K562 (cell line): ENCODE measurements around the gene B4GALNT4. TPM values are rescaled to one million over a fixed set of nuclear protein-coding genes. Genes with fewer than 3 reads are reported as not detected.
"Not testable (repeated sequence)": the region's sequence is repeated elsewhere in the genome, so short reads cannot be mapped to it uniquely, and the experiment has no call there.

ENCODE experiments used
- CREM ChIP-seq: IDR thresholded peaks from 2 replicates; pipeline ENCODE4 v1.6.1; 2014; ENCODE audit warnings: antibody characterized with exemption, low read depth
- GATAD2A ChIP-seq: fragments of 450-650 bp; IDR thresholded peaks from 2 replicates; pipeline ENCODE4 v1.6.1; 2017
- JUND ChIP-seq, 2 experiments: IDR thresholded peaks; 2 replicates in 1 of 2; 3 replicates in 1 of 2; pipeline ENCODE4 v1.6.1; 2011; ENCODE audit warnings: borderline replicate concordance in 2 of 2, low read depth in 2 of 2, low read length in 2 of 2, improper control_type of control experiment in 1 of 2, missing biosample characterization in 1 of 2, missing genetic modification characterization in 1 of 2, missing genetic modification reagents in 1 of 2
- MEF2D ChIP-seq: conservative IDR thresholded peaks from 2 replicates; pipeline ENCODE4 v1.6.1; 2016; ENCODE audit warnings: low read depth, missing genetic modification characterization, missing compliant biosample characterization
- POLR2B ChIP-seq: fragments of 450-650 bp; IDR thresholded peaks from 2 replicates; pipeline ENCODE4 v1.6.1; 2018; ENCODE audit warnings: low read depth; ENCODE audit not compliant: partially characterized antibody
- POLR2G ChIP-seq: fragments of 200-400 bp; formaldehyde crosslinking; IDR thresholded peaks from 2 replicates; pipeline ENCODE4 v1.6.1; 2017; ENCODE audit warnings: low read depth, mild to moderate bottlenecking, antibody characterized with exemption, low read length, moderate library complexity
- RBFOX2 ChIP-seq: fragments of 200-400 bp; formaldehyde crosslinking; IDR thresholded peaks from 2 replicates; pipeline ENCODE4 v1.6.1; 2017; ENCODE audit warnings: low read depth, mild to moderate bottlenecking, low read length, moderate library complexity
- SMARCC2 ChIP-seq: fragments of 450-650 bp; IDR thresholded peaks from 2 replicates; pipeline ENCODE4 v1.6.1; 2017; ENCODE audit warnings: antibody characterized with exemption, moderate library complexity, mild to moderate bottlenecking, low read depth
- SMARCE1 ChIP-seq: fragments of 450-650 bp; IDR thresholded peaks from 2 replicates; pipeline ENCODE4 v1.7.1; 2016; ENCODE audit warnings: mild to moderate bottlenecking
- STAT5A ChIP-seq: IDR thresholded peaks from 2 replicates; pipeline ENCODE4 v1.6.1; 2012; ENCODE audit warnings: low read length, inconsistent platforms, borderline replicate concordance
- TCF3 ChIP-seq: sonication (generic); formaldehyde crosslinking; IDR thresholded peaks from 2 replicates; pipeline ENCODE4 v1.4.0; 2020; ENCODE audit warnings: mild to moderate bottlenecking, missing genetic modification reagents
- ZKSCAN8 ChIP-seq: fragments of 200-800 bp; sonication (Bioruptor generic); IDR thresholded peaks from 2 replicates; pipeline ENCODE4 v1.6.1; 2016; ENCODE audit warnings: missing genetic modification characterization, missing compliant biosample characterization
- polyA plus RNA-seq, 8 experiments: library from polyadenylated mRNA; depleted of rRNA in 4 of 8; stranded (reverse) in 5 of 8; unstranded in 3 of 8; fragments of >200 nt; fragmentation: Nextera tagmentation in 2 of 8; fragmentation: Illumina TruSeq in 1 of 8; extraction: Ambion mirVana in 2 of 8; extraction: Trizol in 1 of 8; gene quantifications; 2 replicates each; pipeline versions ENCODE4 v1.2.1 to v1.2.3, GENCODE V29; 2011 to 2014; ENCODE audit warnings: inconsistent platforms in 1 of 8, missing spikeins in 1 of 8
- total RNA-seq, 7 experiments: library from RNA; depleted of rRNA in 6 of 7; stranded (reverse); fragments of >200 nt in 6 of 7; fragmentation: Illumina TruSeq in 2 of 7; extraction: Trizol in 2 of 7; gene quantifications; 2 replicates each; pipeline versions ENCODE4 v1.2.1 to v1.2.3, GENCODE V29; 2011 to 2021; ENCODE audit warnings: low replicate concordance in 1 of 7
- TF ChIP-seq, protein P1 (sequence below): fragments of 450-650 bp; IDR thresholded peaks from 2 replicates; pipeline ENCODE4 v1.6.1; 2016; ENCODE audit warnings: mild to moderate bottlenecking, moderate library complexity
- TF ChIP-seq, protein P2 (sequence below): sonication (generic); formaldehyde crosslinking; IDR thresholded peaks from 2 replicates; pipeline ENCODE4 v1.9.0; 2022; ENCODE audit warnings: mild to moderate bottlenecking, missing genetic modification reagents

B4GALNT4 gene
- total and polyA plus RNA-seq, 9 of the 15 experiments (the other 6 are each of a cell fraction or from before 2014, with no cell fraction given): 0.20 to 37.1 (median 10.8) TPM; not detected in 1

DNA sequence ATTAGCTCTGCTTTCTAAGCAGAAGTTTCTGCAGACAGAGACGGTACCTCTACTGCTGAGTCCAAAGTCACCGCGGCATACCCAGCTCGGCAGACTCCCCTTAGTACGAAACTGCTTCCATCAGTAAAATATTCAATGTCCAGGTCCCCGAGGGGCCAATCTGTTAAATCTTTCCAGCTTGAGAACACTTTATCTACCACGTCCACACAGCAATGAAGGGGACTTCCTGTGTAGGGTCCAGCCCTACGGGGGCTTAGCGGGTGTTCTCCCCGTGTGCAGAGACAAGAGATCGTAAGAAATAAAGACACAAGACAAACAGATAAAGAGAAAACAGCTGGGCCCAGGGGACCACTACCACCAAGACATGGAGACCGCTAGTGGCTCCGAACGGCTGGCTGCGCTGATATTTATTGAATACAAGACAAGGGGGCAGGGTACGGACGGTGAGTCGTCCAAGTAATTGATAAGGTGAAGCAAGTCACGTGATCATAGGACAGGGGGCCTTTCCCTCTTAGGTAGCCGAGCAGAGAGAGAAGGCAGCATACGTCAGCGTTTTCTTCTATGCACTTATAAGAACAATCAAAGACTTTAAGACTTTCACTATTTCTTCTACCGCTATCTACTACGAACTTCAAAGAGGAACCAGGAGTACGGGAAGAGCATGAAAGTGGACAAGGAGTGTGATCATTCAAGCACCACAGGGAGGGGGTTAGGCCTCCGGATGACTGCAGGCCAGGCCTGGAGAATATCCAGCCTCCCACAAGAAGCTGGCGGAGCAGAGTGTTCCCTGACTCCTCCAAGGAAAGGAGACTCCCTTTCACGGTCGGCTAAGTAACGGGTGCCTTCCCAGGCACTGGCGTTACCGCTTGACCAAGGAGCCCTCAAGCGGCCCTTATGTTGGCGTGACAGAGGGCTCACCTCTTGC, 44.4 kb upstream of the B4GALNT4 start (continued):
- peak; percentile 28; the same call in 1 of the 2 replicates for TF ChIP-seq JUND (IDR thresholded peaks at IDR 0.05; ENCODE audit: borderline replicate concordance, low read depth, low read length)
- TF ChIP-seq JUND (tag; IDR thresholded peaks at IDR 0.05; ENCODE audit: borderline replicate concordance, low read depth, low read length): not testable (repeated sequence)
- TF ChIP-seq, protein P1, sequence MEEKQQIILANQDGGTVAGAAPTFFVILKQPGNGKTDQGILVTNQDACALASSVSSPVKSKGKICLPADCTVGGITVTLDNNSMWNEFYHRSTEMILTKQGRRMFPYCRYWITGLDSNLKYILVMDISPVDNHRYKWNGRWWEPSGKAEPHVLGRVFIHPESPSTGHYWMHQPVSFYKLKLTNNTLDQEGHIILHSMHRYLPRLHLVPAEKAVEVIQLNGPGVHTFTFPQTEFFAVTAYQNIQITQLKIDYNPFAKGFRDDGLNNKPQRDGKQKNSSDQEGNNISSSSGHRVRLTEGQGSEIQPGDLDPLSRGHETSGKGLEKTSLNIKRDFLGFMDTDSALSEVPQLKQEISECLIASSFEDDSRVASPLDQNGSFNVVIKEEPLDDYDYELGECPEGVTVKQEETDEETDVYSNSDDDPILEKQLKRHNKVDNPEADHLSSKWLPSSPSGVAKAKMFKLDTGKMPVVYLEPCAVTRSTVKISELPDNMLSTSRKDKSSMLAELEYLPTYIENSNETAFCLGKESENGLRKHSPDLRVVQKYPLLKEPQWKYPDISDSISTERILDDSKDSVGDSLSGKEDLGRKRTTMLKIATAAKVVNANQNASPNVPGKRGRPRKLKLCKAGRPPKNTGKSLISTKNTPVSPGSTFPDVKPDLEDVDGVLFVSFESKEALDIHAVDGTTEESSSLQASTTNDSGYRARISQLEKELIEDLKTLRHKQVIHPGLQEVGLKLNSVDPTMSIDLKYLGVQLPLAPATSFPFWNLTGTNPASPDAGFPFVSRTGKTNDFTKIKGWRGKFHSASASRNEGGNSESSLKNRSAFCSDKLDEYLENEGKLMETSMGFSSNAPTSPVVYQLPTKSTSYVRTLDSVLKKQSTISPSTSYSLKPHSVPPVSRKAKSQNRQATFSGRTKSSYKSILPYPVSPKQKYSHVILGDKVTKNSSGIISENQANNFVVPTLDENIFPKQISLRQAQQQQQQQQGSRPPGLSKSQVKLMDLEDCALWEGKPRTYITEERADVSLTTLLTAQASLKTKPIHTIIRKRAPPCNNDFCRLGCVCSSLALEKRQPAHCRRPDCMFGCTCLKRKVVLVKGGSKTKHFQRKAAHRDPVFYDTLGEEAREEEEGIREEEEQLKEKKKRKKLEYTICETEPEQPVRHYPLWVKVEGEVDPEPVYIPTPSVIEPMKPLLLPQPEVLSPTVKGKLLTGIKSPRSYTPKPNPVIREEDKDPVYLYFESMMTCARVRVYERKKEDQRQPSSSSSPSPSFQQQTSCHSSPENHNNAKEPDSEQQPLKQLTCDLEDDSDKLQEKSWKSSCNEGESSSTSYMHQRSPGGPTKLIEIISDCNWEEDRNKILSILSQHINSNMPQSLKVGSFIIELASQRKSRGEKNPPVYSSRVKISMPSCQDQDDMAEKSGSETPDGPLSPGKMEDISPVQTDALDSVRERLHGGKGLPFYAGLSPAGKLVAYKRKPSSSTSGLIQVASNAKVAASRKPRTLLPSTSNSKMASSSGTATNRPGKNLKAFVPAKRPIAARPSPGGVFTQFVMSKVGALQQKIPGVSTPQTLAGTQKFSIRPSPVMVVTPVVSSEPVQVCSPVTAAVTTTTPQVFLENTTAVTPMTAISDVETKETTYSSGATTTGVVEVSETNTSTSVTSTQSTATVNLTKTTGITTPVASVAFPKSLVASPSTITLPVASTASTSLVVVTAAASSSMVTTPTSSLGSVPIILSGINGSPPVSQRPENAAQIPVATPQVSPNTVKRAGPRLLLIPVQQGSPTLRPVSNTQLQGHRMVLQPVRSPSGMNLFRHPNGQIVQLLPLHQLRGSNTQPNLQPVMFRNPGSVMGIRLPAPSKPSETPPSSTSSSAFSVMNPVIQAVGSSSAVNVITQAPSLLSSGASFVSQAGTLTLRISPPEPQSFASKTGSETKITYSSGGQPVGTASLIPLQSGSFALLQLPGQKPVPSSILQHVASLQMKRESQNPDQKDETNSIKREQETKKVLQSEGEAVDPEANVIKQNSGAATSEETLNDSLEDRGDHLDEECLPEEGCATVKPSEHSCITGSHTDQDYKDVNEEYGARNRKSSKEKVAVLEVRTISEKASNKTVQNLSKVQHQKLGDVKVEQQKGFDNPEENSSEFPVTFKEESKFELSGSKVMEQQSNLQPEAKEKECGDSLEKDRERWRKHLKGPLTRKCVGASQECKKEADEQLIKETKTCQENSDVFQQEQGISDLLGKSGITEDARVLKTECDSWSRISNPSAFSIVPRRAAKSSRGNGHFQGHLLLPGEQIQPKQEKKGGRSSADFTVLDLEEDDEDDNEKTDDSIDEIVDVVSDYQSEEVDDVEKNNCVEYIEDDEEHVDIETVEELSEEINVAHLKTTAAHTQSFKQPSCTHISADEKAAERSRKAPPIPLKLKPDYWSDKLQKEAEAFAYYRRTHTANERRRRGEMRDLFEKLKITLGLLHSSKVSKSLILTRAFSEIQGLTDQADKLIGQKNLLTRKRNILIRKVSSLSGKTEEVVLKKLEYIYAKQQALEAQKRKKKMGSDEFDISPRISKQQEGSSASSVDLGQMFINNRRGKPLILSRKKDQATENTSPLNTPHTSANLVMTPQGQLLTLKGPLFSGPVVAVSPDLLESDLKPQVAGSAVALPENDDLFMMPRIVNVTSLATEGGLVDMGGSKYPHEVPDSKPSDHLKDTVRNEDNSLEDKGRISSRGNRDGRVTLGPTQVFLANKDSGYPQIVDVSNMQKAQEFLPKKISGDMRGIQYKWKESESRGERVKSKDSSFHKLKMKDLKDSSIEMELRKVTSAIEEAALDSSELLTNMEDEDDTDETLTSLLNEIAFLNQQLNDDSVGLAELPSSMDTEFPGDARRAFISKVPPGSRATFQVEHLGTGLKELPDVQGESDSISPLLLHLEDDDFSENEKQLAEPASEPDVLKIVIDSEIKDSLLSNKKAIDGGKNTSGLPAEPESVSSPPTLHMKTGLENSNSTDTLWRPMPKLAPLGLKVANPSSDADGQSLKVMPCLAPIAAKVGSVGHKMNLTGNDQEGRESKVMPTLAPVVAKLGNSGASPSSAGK: peak; percentile 75
- TF ChIP-seq POLR2G: 0 out of 2 replicates have a peak, but pooled peaks have one; percentile 28
- 0 out of 2 replicates have a peak, but pooled peaks have one; percentile 64 for TF ChIP-seq SMARCE1
- TF ChIP-seq POLR2B: peak; percentile 42
- 0 out of 2 replicates have a peak, but pooled peaks have one; percentile 16 for TF ChIP-seq MEF2D
- TF ChIP-seq RBFOX2: peak; percentile 39; the same call in 1 of the 2 replicates
- peak; percentile 45; the same call in 1 of the 2 replicates for TF ChIP-seq SMARCC2
- TF ChIP-seq STAT5A: peak; percentile 29; the same call in 1 of the 2 replicates
- TF ChIP-seq CREM: 0 out of 2 replicates have a peak, but pooled peaks have one; percentile 14
- peak; percentile 11; the same call in 1 of the 2 replicates for TF ChIP-seq TCF3 (CRISPR knock-in tag)
- 0 out of 2 replicates have a peak, but pooled peaks have one; percentile 60 for TF ChIP-seq ZKSCAN8
- TF ChIP-seq GATAD2A: peak; percentile 60; the same call in 1 of the 2 replicates
- TF ChIP-seq, protein P2, sequence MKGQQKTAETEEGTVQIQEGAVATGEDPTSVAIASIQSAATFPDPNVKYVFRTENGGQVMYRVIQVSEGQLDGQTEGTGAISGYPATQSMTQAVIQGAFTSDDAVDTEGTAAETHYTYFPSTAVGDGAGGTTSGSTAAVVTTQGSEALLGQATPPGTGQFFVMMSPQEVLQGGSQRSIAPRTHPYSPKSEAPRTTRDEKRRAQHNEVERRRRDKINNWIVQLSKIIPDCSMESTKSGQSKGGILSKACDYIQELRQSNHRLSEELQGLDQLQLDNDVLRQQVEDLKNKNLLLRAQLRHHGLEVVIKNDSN (CRISPR knock-in tag): peak; percentile 88
